K562 (cell line): ENCODE results near the gene TMOD3. TPM values are rescaled to one million over a fixed set of nuclear protein-coding genes. Genes with fewer than 3 reads are reported as not detected.

Source experiments
- CREB1 ChIP-seq, 2 experiments: sonication (generic) in 1 of 2; formaldehyde crosslinking in 1 of 2; IDR thresholded peaks; 2 replicates each; pipeline versions ENCODE4 v1.6.1 to v1.8.0; 2012 to 2022; ENCODE audit warnings: inconsistent platforms in 1 of 2, mild to moderate bottlenecking in 1 of 2, missing genetic modification reagents in 1 of 2, moderate library complexity in 1 of 2
- CSDE1 ChIP-seq, 2 experiments: fragments of 450-650 bp; IDR thresholded peaks; 2 replicates each; pipeline ENCODE4 v1.6.1; 2016; ENCODE audit warnings: mild to moderate bottlenecking in 1 of 2
- EGR1 ChIP-seq: fragments of 450-650 bp; conservative IDR thresholded peaks from 2 replicates; pipeline ENCODE4 v1.6.1; 2017; ENCODE audit warnings: mild to moderate bottlenecking
- FOXP1 ChIP-seq: sonication (generic); formaldehyde crosslinking; IDR thresholded peaks from 2 replicates; pipeline ENCODE4 v1.8.0; 2022; ENCODE audit warnings: mild to moderate bottlenecking, missing genetic modification reagents
- FUS ChIP-seq: fragments of 200-400 bp; formaldehyde crosslinking; optimal IDR thresholded peaks from 2 replicates; pipeline ENCODE3; 2017; ENCODE audit warnings: low read depth, low read length
- GATA2 ChIP-seq: sonication (generic); formaldehyde crosslinking; IDR thresholded peaks from 2 replicates; pipeline ENCODE4 v1.4.0; 2020; ENCODE audit warnings: mild to moderate bottlenecking, missing genetic modification reagents
- PCBP1 ChIP-seq: fragments of 200-400 bp; formaldehyde crosslinking; IDR thresholded peaks from 2 replicates; pipeline ENCODE4 v1.6.1; 2018; ENCODE audit warnings: mild to moderate bottlenecking, low read depth, low read length; ENCODE audit not compliant: poor library complexity, severe bottlenecking
- PHF8 ChIP-seq: fragments of 200-600 bp; sonication (generic); IDR thresholded peaks from 2 replicates; pipeline ENCODE4 v1.6.1; 2012; ENCODE audit warnings: mixed run types, mild to moderate bottlenecking, inconsistent platforms, low read length, moderate library complexity, borderline replicate concordance
- POLR3G ChIP-seq: IDR thresholded peaks from 2 replicates; pipeline ENCODE4 v1.6.1; 2011; ENCODE audit not compliant: insufficient read length, insufficient replicate concordance; ENCODE audit errors: extremely low read depth
- polyA plus RNA-seq, 8 experiments: library from polyadenylated mRNA; depleted of rRNA in 4 of 8; stranded (reverse) in 5 of 8; unstranded in 3 of 8; fragments of >200 nt; fragmentation: Nextera tagmentation in 2 of 8; fragmentation: Illumina TruSeq in 1 of 8; extraction: Ambion mirVana in 2 of 8; extraction: Trizol in 1 of 8; gene quantifications; 2 replicates each; pipeline versions ENCODE4 v1.2.1 to v1.2.3, GENCODE V29; 2011 to 2014; ENCODE audit warnings: inconsistent platforms in 1 of 8, missing spikeins in 1 of 8
- total RNA-seq, 7 experiments: library from RNA; depleted of rRNA in 6 of 7; stranded (reverse); fragments of >200 nt in 6 of 7; fragmentation: Illumina TruSeq in 2 of 7; extraction: Trizol in 2 of 7; gene quantifications; 2 replicates each; pipeline versions ENCODE4 v1.2.1 to v1.2.3, GENCODE V29; 2011 to 2021; ENCODE audit warnings: low replicate concordance in 1 of 7
- TF ChIP-seq, protein P1 (sequence below): fragments of 450-650 bp; IDR thresholded peaks from 2 replicates; pipeline ENCODE4 v1.6.1; 2018; ENCODE audit warnings: mild to moderate bottlenecking, low read depth; ENCODE audit not compliant: partially characterized antibody
- TF ChIP-seq, protein P2 (sequence below), 2 experiments: IDR thresholded peaks; 2 replicates each; pipeline ENCODE4 v1.6.1; 2012; ENCODE audit warnings: improper control_type of control experiment in 2 of 2, low read depth in 2 of 2, low read length in 2 of 2, borderline replicate concordance in 1 of 2
- TF ChIP-seq, protein P3 (sequence below): fragments of 450-650 bp; IDR thresholded peaks from 2 replicates; pipeline ENCODE4 v1.6.1; 2016
- TF ChIP-seq, protein P4 (sequence below): fragments of 250-450 bp; sonication (Bioruptor Pico); IDR thresholded peaks from 2 replicates; pipeline ENCODE4 v1.5.0; 2021
- TF ChIP-seq, protein P5 (sequence below): fragments of 450-650 bp; formaldehyde crosslinking; IDR thresholded peaks from 2 replicates; pipeline ENCODE4 v1.4.0; 2022; ENCODE audit warnings: missing genetic modification characterization
- TF ChIP-seq, protein P6 (sequence below): sonication (generic); formaldehyde crosslinking; IDR thresholded peaks from 2 replicates; pipeline ENCODE4 v1.8.1; 2023; ENCODE audit warnings: mild to moderate bottlenecking, missing genetic modification reagents, moderate library complexity

Gene TMOD3
- total and polyA plus RNA-seq, 9 of the 15 experiments (the other 6 are each of a cell fraction or from before 2014, with no cell fraction given): 6.8 to 45.0 (median 30.9) TPM

DNA sequence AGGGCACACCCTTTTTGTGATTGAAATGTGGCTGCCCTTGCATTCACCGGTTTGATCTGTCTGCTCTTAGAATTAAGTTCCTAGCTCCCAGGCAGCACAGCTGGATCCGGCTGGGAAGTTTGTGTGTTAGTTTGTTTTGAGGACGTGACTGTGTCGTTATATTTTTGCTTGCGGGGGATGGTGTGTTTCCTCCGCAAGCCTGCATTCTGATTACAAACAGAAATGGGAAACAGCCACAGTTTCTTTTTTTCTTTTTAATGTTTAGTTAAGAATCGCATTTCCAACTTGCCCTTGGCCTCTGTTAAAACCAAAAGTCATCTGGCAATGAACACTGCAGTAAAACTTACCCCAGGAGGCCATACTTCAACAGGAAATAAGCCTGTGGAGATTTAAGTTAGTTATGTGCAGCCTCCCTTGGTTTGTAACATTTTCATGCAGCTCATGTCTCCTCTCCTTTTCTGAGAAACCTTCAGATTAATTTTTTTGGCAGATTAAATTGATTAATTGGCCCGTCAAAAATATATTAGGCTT, 888 bp downstream of the TMOD3 start (continued):
- TF ChIP-seq, protein P1, sequence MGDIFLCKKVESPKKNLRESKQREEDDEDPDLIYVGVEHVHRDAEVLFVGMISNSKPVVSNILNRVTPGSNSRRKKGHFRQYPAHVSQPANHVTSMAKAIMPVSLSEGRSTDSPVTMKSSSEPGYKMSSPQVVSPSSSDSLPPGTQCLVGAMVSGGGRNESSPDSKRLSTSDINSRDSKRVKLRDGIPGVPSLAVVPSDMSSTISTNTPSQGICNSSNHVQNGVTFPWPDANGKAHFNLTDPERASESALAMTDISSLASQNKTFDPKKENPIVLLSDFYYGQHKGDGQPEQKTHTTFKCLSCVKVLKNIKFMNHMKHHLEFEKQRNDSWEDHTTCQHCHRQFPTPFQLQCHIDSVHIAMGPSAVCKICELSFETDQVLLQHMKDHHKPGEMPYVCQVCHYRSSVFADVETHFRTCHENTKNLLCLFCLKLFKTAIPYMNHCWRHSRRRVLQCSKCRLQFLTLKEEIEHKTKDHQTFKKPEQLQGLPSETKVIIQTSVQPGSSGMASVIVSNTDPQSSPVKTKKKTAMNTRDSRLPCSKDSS: no peak
- TF ChIP-seq, protein P2, sequence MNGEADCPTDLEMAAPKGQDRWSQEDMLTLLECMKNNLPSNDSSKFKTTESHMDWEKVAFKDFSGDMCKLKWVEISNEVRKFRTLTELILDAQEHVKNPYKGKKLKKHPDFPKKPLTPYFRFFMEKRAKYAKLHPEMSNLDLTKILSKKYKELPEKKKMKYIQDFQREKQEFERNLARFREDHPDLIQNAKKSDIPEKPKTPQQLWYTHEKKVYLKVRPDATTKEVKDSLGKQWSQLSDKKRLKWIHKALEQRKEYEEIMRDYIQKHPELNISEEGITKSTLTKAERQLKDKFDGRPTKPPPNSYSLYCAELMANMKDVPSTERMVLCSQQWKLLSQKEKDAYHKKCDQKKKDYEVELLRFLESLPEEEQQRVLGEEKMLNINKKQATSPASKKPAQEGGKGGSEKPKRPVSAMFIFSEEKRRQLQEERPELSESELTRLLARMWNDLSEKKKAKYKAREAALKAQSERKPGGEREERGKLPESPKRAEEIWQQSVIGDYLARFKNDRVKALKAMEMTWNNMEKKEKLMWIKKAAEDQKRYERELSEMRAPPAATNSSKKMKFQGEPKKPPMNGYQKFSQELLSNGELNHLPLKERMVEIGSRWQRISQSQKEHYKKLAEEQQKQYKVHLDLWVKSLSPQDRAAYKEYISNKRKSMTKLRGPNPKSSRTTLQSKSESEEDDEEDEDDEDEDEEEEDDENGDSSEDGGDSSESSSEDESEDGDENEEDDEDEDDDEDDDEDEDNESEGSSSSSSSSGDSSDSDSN (IDR thresholded peaks at IDR 0.05; ENCODE audit: borderline replicate concordance in 1 of 2, low read depth in 2 of 2, low read length in 2 of 2): peak in 1 of 2 experiments; percentile 11; a peak in 1 of 4 replicates
- TF ChIP-seq PCBP1 (no peak), CSDE1 (IDR thresholded peaks at IDR 0.05) (no peak), FOXP1 (CRISPR knock-in tag) (no peak), FUS (no peak), GATA2 (no peak), PHF8 (no peak), EGR1 (no peak), CREB1 (IDR thresholded peaks at IDR 0.05) (no peak), CREB1 (CRISPR knock-in tag; IDR thresholded peaks at IDR 0.05) (no peak), POLR3G (no peak)
- TF ChIP-seq, protein P3, sequence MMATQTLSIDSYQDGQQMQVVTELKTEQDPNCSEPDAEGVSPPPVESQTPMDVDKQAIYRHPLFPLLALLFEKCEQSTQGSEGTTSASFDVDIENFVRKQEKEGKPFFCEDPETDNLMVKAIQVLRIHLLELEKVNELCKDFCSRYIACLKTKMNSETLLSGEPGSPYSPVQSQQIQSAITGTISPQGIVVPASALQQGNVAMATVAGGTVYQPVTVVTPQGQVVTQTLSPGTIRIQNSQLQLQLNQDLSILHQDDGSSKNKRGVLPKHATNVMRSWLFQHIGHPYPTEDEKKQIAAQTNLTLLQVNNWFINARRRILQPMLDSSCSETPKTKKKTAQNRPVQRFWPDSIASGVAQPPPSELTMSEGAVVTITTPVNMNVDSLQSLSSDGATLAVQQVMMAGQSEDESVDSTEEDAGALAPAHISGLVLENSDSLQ: no peak
- TF ChIP-seq, protein P4, sequence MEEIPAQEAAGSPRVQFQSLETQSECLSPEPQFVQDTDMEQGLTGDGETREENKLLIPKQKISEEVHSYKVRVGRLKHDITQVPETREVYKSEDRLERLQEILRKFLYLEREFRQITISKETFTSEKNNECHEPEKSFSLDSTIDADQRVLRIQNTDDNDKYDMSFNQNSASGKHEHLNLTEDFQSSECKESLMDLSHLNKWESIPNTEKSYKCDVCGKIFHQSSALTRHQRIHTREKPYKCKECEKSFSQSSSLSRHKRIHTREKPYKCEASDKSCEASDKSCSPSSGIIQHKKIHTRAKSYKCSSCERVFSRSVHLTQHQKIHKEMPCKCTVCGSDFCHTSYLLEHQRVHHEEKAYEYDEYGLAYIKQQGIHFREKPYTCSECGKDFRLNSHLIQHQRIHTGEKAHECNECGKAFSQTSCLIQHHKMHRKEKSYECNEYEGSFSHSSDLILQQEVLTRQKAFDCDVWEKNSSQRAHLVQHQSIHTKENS (CRISPR knock-in tag): no peak
- TF ChIP-seq, protein P5, sequence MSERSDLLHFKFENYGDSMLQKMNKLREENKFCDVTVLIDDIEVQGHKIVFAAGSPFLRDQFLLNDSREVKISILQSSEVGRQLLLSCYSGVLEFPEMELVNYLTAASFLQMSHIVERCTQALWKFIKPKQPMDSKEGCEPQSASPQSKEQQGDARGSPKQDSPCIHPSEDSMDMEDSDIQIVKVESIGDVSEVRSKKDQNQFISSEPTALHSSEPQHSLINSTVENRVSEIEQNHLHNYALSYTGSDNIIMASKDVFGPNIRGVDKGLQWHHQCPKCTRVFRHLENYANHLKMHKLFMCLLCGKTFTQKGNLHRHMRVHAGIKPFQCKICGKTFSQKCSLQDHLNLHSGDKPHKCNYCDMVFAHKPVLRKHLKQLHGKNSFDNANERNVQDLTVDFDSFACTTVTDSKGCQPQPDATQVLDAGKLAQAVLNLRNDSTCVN (CRISPR knock-in tag): no peak
- TF ChIP-seq, protein P6, sequence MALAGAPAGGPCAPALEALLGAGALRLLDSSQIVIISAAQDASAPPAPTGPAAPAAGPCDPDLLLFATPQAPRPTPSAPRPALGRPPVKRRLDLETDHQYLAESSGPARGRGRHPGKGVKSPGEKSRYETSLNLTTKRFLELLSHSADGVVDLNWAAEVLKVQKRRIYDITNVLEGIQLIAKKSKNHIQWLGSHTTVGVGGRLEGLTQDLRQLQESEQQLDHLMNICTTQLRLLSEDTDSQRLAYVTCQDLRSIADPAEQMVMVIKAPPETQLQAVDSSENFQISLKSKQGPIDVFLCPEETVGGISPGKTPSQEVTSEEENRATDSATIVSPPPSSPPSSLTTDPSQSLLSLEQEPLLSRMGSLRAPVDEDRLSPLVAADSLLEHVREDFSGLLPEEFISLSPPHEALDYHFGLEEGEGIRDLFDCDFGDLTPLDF (CRISPR knock-in tag): no peak
